GM21367 (cell line): Measurements from ENCODE around the gene SSBP4.

ENCODE experiments used
- ATAC-seq: cut with Tn5 transposase; IDR thresholded peaks from one replicate; pipeline ENCODE4 v1.9.1; 2021; ENCODE audit not compliant: unreplicated experiment

Gene SSBP4

GRCh38 chr19:18481505-18482222 lies 62.5 kb downstream of the SSBP4 start:
- ATAC-seq: no peak

- ATAC-seq: no peak
These were observed 64.1 kb downstream of the SSBP4 start for GRCh38 chr19:18483119-18483890.
